ENCODE measurements around the gene ABR.

ABR gene

GRCh38 chr17:1179818-1180742 is at the start of gene ABR:
ABR (minus strand) TSS chr17:1179981; CDS start chr17:1179727, 254 bp downstream.
- H4K20me1 ChIP-seq (ENCODE audit: insufficient read depth, low read length) = no peaks in the 10 kb centered on the region
- H2AFZ ChIP-seq (ENCODE audit: low read length) = no peak within 1 kb of the TSS
- no peaks in the 10 kb centered on the region for H3K9me3 ChIP-seq (replicated peaks; ENCODE audit: insufficient read depth, low read length)
- no peak within 1 kb of the TSS for H3K4me2 ChIP-seq (ENCODE audit: low read depth, low read length)
- H3F3A ChIP-seq (ENCODE audit: insufficient read depth, low read length) = no peaks in the 10 kb centered on the region
- H3K4me3 ChIP-seq (ENCODE audit: low read length) = no peak within 1 kb of the TSS
- no peaks in the 10 kb centered on the region for H3K36me3 ChIP-seq (replicated peaks; ENCODE audit: insufficient read depth, low read length)
- H3K9ac ChIP-seq (ENCODE audit: low read length) = no peak within 1 kb of the TSS
- no peak for DNase-seq
- TF ChIP-seq CTCF (IDR thresholded peaks at IDR 0.05; ENCODE audit: low read length) = no peak
- TF ChIP-seq EZH2phosphoT487 (IDR thresholded peaks at IDR 0.05; ENCODE audit: low read length) = no peak
- H3K27me3 ChIP-seq (replicated peaks; ENCODE audit: insufficient read depth, low read length) = peaks cover 92% of the 10 kb centered on the region
- H3K4me1 ChIP-seq (ENCODE audit: low read length) = no peaks in the 10 kb centered on the region
- no peaks in the 10 kb centered on the region for H3K9me2 ChIP-seq (replicated peaks; ENCODE audit: insufficient read depth, low read length)
- H3K79me2 ChIP-seq (ENCODE audit: low read length) = no peaks in the 10 kb centered on the region
- no peak within 1 kb of the TSS for H3K27ac ChIP-seq (ENCODE audit: low read length)

- no peak for DNase-seq
Observed at GRCh38 chr17:1229349-1229899, 49.6 kb upstream of the ABR start.

GRCh38 chr17:1228781-1229348 is 49.1 kb upstream of the ABR start:
- H2AFZ ChIP-seq (ENCODE audit: low read length) = no peak overlapping the region
- no peak overlapping the region for H3K27ac ChIP-seq (ENCODE audit: low read length)
- H3K79me2 ChIP-seq (ENCODE audit: low read length) = no peaks in the 10 kb centered on the region
- no peak overlapping the region for H3K9ac ChIP-seq (ENCODE audit: low read length)
- no peak for DNase-seq
- no peak overlapping the region for H3K4me2 ChIP-seq (ENCODE audit: low read depth, low read length)
- no peaks in the 10 kb centered on the region for H3K9me3 ChIP-seq (replicated peaks; ENCODE audit: insufficient read depth, low read length)
- H3K4me3 ChIP-seq (ENCODE audit: low read length) = no peak overlapping the region
- TF ChIP-seq CTCF (IDR thresholded peaks at IDR 0.05; ENCODE audit: low read length) (no peak), EZH2phosphoT487 (IDR thresholded peaks at IDR 0.05; ENCODE audit: low read length) (no peak), EZH2 (optimal IDR thresholded peaks at IDR 0.05; ENCODE audit: low read depth, low read length) (no peak)
- H3K9me2 ChIP-seq (replicated peaks; ENCODE audit: insufficient read depth, low read length) = no peaks in the 10 kb centered on the region
- no peaks in the 10 kb centered on the region for H3F3A ChIP-seq (ENCODE audit: insufficient read depth, low read length)
- no peaks in the 10 kb centered on the region for H3K36me3 ChIP-seq (replicated peaks; ENCODE audit: insufficient read depth, low read length)
- no peaks in the 10 kb centered on the region for H3K4me1 ChIP-seq (ENCODE audit: low read length)
- H4K20me1 ChIP-seq (ENCODE audit: insufficient read depth, low read length) = no peaks in the 10 kb centered on the region
- H3K27me3 ChIP-seq (replicated peaks; ENCODE audit: insufficient read depth, low read length) = peaks cover 80% of the 10 kb centered on the region

More at GRCh38 chr17:1229349-1229899, 49.6 kb upstream of the ABR start:
- Histone ChIP-seq H4K20me1 (ENCODE audit: insufficient read depth, low read length) (no peaks in the 10 kb centered on the region), H3K36me3 (replicated peaks; ENCODE audit: insufficient read depth, low read length) (no peaks in the 10 kb centered on the region), H3K27me3 (replicated peaks; ENCODE audit: insufficient read depth, low read length) (peaks cover 80% of the 10 kb centered on the region), H3K79me2 (ENCODE audit: low read length) (no peaks in the 10 kb centered on the region), H3K9me3 (replicated peaks; ENCODE audit: insufficient read depth, low read length) (no peaks in the 10 kb centered on the region), H3K9me2 (replicated peaks; ENCODE audit: insufficient read depth, low read length) (no peaks in the 10 kb centered on the region), H3F3A (ENCODE audit: insufficient read depth, low read length) (no peaks in the 10 kb centered on the region), H3K4me2 (ENCODE audit: low read depth, low read length) (no peak overlapping the region; the same call in 1 of the 2 replicates), H3K27ac (ENCODE audit: low read length) (no peak overlapping the region), H3K4me1 (ENCODE audit: low read length) (no peaks in the 10 kb centered on the region), H3K9ac (ENCODE audit: low read length) (no peak overlapping the region), H3K4me3 (ENCODE audit: low read length) (no peak overlapping the region; the same call in 1 of the 2 replicates), H2AFZ (ENCODE audit: low read length) (no peak overlapping the region)
- TF ChIP-seq EZH2 (optimal IDR thresholded peaks at IDR 0.05; ENCODE audit: low read depth, low read length) (no peak), EZH2phosphoT487 (IDR thresholded peaks at IDR 0.05; ENCODE audit: low read length) (no peak), CTCF (IDR thresholded peaks at IDR 0.05; ENCODE audit: low read length) (no peak)

Data from MM.1S (cell line).